GM18867 (cell line): ENCODE measurements around the gene PTPN3.

Experiments
- ATAC-seq: cut with Tn5 transposase; IDR thresholded peaks from one replicate; pipeline ENCODE4 v1.9.1; 2021; ENCODE audit warnings: mild to moderate bottlenecking, moderate library complexity; ENCODE audit not compliant: unreplicated experiment

Gene PTPN3

DNA sequence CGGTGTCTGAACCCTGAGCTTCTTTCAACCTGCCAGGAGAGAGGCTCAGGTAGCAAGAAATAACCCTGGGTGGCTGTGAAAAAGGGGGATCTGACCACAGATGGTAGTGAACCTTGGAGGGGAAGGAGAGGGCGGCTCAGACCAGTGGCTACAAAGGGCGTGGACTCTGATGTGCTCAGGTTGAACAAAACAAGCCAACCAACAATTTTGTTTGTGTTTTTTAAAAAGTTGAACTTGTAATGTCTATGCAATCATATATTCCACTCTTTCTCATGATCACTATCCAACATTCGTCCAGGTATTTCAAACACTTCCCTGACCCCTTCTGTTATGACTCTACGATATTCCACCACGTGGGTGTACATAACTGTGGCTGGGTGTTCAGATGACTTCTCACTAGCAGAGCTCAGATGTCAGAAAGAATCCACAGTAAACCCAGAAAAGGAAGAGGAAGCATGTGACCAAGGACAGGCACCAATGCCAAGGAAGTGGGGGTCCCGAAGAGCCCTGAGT is 20.0 kb downstream of the PTPN3 start:
- no peak for ATAC-seq

DNA sequence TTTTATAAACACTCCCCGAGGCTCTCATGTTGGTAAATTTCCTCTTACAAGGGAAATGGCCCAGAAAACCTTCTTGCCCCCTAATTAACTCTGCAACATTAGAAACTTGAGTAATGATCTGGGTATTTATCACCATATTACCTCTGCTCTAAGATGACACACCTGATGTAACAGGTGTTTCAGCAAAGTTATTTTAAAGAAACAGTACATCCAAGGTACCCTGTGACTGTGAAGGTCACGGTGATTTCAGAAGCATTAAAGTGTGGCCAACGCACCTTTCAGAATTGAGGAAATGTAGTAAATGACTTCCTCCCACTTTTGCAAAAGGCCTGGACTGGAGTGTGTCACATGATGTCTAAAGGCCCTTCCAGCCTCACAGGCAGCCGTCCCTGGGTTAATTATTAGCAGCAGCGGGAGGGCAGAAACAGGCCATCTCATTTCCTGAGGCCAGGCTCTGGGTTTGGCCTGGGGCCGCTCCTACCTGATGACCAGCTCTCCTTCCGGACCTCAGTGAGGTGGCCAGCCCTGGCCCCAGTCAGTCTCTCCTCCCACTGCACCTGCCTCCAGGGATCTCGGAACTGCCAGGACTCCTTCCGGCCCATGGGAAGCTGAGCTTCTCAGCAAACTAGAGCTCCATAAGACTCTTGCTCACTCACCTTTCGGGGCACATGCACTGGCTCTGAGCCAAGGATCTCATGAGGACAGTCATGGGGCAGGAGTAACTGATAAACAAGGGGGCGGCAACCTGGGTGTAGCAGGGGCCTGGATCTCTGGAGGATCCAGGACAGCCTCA is 20.7 kb downstream of the PTPN3 start:
- peak; percentile 90 for ATAC-seq

DNA sequence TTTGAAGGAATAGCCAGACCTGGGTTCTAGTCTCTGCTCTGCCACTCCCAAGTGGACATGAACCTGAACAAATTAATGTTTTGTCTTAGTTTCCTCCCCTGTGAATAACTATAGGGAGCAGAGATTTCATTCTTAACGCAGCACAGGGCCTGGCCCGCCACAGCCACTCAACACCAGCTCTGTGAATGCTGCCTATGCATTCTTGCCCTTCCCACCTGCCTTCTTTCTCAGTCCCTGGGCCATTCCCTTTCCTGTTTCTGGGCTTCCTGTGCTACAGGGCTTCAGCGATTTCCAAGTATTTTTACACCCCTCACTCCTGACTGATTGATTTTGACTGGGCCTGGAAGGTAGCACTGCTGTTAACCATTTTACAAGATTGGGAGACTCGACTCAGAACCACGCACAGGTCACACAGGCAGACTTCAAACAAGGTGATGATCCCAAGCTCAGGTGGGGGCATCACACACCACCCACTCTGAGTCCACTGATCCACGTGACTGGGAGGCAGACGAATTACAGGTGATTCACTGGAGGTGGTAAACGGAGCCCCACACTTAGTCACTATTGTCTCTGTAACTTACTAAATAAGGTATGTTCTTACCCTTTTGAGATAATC is 21.4 kb downstream of the PTPN3 start:
- ATAC-seq: no peak

DNA sequence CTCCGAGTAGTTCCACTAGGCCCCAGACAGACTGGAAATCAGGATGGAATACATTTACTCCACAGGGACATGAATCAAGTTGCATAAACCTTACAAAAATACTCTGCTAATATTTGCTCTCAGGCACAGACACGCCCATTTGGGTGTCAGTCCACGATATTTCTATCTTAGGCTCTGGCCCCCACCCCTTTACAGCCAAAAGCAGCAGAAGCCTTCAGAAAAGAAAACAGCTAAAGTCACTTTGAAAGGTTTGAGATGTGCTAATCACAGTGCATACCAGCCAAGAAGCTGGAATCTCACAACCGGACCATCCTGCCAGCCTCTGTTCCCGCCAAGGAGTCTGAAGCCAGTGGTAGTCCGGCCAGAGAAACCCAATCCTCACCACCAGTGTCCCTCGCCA is 22.6 kb downstream of the PTPN3 start:
- no peak for ATAC-seq

DNA sequence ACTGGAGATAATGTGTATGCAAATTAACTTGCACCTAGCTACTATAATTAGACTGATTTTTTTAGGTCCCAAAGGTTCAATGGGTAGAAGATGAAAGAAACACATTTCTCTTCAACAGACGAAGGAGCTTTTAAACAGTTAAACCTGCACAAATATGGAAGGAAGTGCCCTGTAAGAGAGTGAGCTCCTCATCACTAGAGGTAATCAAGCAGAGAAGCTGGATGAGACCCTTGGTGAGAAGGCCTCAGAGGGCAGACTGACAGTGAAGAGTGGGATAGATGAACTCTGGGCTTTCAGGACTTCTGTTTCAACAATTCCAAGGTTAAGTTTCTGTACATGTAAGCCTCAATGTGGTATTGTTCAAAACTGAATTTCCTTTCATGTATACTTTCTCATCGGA is 23.2 kb downstream of the PTPN3 start:
- ATAC-seq: no peak

DNA sequence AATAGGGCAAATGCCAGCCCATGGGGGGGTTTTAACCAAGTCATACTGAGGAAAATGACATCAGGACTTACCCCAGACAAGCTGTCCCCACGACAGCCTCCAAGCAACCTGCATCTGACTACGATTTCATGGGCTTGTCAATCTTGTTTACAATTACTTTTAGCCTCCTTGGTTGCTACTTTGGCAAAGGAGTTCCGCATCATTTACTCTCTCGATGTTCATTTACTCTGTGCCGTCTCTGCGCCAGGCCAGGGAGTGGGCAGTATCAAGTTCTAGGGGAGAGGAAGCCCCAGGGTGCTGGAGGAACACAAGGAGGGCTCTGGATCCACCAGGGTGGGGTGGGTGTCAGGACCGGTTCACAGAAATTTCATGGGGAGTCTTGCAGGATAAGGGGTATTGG is 23.9 kb downstream of the PTPN3 start:
- ATAC-seq: no peak

DNA sequence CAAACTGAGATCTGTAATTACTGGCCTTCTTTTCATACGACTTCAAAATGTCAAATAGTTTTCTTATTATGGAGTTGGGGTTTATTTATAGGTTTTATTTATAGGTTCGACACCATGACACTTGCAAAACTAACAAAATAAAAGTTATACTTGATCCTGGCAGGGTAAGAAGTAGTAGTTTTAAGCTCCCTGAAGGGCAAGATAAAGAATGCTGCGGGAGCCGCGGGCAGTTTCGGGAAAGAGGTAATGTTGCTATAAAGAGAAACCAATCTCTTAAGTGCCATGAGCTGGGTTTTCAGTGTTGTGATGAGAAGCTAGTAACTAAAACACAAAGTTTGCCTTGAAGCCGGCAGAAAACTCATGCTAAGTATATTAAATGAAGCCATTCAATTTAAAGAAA is 24.8 kb downstream of the PTPN3 start:
- ATAC-seq: no peak

DNA sequence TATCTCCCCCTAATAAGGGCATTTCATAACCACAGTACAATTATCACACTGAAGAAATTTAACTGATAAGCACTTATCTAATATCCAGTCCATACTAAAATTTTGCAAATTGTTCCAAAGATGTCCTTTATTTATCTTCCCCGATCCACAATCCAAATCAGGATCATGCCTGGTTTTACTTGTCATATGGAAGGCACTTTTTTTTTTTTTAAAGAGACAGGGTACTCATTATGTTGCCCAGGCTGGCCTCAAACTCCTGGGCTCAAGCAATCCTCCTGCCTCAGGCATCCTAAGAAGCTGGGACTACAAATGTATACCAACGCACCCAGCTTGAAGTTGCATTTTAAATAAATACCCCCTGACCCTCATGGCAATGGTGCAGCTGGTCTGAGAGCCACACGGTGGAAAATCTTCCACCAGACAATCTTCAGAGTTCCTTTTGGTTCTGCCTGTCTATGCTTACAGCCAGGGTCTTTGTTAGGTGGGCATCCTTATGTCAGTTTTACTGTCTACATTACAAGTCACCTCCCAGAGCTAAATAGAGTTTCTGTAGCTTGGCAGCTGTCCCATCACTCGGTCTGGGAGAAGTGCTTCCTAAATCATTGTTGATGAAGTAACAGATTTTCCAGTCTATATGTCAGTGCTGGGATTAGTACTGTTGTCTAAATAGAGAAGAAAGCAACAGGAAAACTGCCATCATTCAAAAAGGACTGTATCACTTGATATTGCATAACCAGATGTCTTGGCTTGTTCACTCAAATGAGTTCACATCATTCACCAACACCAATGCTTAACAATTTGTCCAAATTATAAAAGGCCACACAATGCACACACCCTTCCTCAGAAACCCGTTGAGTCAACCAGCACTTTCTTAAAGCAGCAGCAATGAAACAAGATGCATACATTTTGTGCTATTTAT is 26.4 kb downstream of the PTPN3 start:
- ATAC-seq: no peak

DNA sequence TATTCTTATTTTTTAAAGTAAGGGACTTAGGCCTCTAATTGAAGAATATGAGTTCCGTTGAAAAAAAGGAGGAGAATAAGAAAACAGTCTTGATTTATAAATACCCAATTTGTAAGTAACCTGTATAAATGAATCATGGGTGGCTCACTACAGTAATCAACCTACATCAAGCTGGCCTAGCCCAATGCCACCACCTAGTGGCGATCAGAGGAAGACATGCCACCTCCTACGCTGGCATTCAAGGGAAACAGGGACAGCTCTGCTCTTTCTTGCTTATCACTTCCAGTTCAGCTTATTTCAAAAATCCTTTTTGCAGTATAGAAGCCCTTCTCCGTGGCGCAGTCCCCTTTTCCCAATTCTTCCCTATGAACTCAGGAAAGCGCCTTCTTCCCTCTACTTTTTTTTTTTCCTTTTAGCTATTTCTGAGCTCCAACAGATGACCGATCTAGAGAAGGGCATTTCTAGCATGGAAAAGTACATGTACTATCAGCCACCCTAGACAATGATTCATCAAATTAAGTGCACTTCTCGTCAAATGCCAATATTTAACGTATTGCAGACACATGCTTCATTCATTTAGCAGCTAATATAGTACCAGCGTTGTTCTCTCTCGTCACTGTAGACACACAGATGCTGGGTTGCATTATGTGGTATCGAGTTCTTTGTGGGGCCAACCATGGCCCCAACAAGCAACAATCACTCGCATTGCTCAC is 28.3 kb downstream of the PTPN3 start:
- peak; percentile 98 for ATAC-seq

DNA sequence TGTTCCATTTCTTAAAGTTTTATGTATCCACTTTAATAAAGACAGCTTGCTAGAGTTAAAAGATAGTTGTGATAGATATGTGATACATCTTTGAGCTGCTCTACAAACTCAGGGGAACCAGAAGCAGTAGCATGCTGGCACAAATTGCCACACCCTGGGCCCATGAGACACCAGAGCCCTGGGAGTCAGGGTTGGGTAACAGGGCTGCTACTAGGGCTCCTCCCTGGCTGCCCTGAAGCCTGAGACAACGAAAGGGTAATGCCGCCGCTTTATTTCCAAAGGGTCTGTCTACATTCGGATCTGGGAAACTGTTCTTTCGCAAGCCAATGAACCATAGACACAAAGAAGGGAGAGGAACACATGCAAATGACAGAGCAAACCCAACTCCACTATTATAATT is 29.2 kb downstream of the PTPN3 start:
- no peak for ATAC-seq

DNA sequence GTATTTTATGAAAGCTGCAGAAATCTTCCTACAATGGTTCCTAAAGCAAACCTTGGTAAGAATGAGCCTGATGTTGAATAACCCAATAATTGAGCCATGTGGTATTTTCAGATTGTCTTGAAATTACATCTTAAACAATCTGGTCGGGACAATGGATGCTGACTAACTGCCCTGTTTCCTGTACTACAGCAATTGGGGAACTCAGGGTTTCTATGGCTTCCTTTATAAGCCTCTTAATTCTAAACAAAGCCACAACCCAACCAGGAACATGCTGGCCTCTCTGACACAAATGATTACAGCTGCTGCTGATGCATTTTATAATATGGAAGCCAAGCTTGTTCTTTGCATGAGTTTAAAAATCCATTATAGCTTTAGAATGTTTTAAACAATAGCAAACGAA is 30.2 kb downstream of the PTPN3 start:
- ATAC-seq: no peak

DNA sequence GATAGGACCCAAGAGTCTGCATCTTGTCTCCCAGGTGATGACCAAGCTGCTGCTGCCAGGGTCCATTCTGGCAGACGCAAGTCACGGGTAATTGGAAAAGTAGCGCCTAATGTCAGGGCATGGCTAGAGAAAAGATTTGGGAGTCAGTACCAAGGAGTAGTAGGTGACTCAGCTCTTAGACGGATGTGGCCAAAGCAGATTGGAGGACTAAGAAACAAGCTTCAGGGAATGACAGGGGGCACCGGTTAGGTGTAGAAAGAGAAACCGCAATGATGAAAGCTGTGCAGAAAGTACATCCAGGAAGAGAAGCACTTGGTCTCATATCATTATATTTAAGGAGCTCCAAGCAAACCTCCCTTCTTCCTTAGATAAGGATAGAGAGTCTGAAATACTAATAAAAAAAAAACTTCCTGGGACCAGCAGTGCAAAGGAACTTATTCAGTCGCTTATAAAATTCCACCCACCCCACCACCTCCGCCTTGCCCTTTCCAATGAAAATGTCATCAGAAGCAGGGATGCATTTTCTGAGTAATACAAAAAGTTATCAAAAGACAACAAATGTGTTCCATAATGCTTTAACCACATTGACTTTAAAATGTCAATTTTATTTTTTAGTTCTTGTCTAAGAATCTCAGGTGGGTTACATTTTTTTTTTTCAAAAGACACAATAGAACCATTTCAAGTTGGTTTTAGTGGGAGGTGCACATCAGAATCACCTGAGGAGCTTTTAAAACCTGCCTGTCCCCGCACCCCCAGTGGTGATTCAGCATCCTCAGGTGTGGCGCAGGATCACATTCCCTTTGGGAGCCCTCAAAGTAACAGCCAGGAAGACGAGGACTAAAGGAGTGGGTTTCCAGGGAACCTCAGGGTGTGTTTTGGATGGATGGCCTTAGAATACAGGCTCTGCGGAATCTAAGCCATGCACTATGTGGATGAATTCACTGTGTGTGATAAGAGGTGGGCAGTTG is 31.2 kb downstream of the PTPN3 start:
- ATAC-seq: no peak

DNA sequence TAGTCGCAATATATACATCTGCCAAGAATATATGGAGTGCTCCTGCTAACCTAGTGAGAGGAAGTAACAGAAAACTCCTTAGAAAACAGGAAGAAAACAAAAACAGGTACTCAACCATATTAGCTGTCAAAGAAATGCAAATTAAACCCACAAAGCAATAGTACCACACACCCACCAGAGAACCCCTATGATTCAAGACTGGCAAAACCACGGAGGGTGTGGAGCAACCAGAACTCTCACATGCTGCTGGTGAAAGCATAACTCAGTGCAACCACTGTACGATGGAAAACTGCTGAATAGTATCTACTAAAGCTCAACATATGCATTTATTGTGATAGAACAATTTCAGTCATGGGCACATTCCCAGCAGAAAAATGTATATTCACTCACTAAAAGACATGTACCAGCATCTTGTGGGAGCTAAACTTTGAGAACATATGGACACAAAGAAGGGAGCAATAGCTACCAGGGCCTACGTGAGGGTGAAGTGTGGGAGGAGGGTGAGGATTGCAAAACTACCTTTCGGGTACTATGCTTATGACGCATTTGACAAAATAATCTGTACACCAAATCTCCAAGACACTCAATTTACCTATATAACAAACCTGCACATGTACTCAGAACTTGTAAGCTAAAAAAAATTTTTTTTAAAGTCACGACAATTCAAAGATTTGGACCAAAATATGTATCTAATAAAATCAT is 34.0 kb downstream of the PTPN3 start:
- peak; percentile 90 for ATAC-seq

DNA sequence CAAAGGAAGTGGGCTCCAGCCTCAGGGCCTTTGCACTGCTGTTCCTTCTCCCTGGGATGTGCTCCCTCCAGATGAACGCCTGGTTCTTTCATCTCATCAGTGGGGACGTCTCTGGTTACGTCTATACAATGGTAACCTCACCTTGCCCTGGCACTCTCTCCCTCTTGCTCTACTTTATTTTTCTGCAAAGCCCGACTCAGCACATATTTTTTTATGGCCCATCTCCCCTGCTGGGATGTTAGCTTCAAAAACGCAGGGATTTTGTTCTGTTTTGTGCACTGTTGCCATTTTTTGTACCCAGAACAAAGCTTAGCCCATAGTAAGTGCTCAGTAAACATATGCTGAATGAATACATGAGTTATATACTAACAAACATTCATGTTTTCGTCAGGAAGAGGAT is 37.5 kb downstream of the PTPN3 start:
- no peak for ATAC-seq

DNA sequence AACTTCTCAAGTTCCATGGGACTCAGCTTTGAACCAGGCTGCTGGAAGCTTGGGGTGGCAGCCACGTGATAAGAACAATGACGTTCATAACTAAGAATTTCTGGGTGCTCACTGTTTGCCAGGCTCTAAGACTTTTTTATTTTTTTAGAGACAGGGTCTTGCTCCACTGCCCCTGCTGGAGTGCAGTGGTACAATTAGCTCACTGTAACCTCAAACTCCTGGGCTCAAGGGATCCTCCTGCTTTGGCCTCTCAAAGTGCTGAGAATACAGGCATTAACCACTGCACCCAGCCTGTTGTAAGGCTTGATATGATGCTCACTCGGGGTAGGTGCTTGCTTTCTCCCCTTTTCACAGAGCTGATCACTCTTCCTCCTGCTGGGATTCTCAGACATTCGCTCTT is 38.7 kb downstream of the PTPN3 start:
- ATAC-seq: no peak

DNA sequence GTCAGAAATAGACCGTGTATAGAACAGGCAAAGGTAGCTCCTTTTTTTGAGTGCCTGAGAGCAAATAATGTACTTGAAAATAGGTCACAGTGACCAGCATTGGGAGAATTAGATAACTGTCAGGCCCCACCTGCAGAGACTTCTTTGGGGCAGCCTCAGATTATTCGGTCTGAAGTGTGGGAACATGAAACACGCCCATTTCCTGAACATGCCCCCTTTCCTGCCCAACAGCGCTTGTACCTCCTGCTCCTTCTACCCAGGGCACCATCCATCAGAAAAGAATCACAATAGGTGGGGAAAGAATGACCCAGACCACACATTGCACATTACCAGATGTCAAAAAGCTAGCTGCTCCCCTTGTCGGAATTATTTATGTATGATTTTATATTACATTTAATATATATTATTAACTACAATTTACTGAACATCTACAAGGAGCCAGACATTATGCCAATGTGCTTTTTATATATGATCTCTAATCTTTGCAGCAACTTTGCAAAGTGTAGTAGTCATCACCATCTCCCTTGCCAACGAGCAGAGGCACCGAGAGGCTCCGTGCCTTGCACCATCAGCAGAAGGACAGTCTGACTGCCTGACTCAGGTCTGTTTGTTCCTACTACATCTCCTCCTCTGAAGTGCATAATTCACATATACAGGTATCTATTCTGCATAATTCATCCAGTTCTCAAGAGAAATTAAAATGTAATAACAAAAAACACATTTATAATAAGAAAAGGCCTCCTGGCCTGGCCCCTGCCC is 39.5 kb downstream of the PTPN3 start:
- ATAC-seq: no peak

DNA sequence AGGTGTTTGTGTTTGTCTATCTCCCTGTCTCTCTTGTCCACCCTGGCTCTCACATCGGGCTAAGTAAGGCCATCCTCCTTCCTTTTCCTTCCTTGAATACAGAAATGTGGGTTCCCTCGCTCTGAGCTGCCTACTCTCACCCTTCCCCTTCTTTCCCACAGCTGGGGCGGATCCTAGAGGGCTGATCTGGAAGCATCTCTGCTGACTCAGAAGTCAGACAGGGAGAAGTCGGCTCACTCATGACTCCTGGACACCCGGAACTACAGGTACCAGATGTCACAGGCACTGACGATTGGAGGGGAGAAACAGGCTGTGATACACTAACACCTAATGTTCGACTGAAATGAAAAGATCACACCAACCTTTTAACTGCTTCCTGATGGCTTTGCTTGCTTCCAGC is 41.3 kb downstream of the PTPN3 start:
- ATAC-seq: no peak

DNA sequence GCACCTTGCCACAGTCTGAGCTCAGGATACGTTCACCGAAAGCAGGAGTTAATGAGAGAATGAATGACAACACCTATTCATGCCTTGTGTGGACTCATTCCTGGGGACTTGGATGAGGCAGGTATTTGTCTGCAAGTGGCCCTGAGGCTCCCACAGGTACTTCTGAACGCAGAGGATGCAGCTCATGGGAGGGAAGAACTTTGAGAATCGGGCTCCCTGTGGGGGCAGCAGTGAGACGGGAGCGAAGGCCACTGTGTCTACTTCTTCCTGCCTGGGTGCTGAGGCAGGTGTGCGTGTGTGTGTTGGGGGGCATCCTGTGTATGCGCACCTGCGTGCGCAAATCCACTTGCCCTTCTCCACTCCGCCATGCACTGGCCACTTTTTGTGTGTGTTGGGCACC is 42.2 kb downstream of the PTPN3 start:
- ATAC-seq: no peak
